Sigmoid colon (tissue), 7 donors: ENCODE data around the gene PAIP2B. TPM values are rescaled to one million over a fixed set of nuclear protein-coding genes. Genes with fewer than 3 reads are reported as not detected.

Experiments
- DNase-seq: peaks from one replicate; pipeline ENCODE4 v3.0.0-alpha.2; 2019
- H3K27ac ChIP-seq, 4 donors: fragments of 200-600 bp; sonication (generic); one replicate each; pipeline ENCODE4 v1.5.1; 2016 to 2019; ENCODE audit warnings: mild to moderate bottlenecking in 1 of 4
- H3K27me3 ChIP-seq, 3 donors: fragments of 200-600 bp; sonication (generic); one replicate each; pipeline ENCODE4 v1.5.1; 2019; ENCODE audit warnings: mild to moderate bottlenecking in 1 of 3
- H3K36me3 ChIP-seq, 4 donors: fragments of 200-600 bp; sonication (generic); one replicate each; pipeline ENCODE4 v1.5.1; 2016 to 2019
- H3K4me1 ChIP-seq, 4 donors: fragments of 200-600 bp; sonication (generic); one replicate each; pipeline ENCODE4 v1.5.1; 2017 to 2019
- H3K4me3 ChIP-seq, 4 donors: fragments of 200-600 bp; sonication (generic); one replicate each; pipeline ENCODE4 v1.5.1; 2017 to 2019; ENCODE audit warnings: mild to moderate bottlenecking in 2 of 4, moderate library complexity in 1 of 4
- H3K9me3 ChIP-seq, 4 donors: fragments of 200-600 bp in 3 of 4; sonication (generic) in 3 of 4; one replicate each; pipeline versions ENCODE4 v1.5.1 to v1.6.1; 2013 to 2019
- CTCF ChIP-seq, 4 experiments: fragments of 450-650 bp in 3 of 4; fragments of 200-600 bp in 1 of 4; IDR thresholded peaks; one replicate each; pipeline ENCODE4 v1.5.1; 2016 to 2019; ENCODE audit warnings: antibody characterized with exemption in 4 of 4, mild to moderate bottlenecking in 3 of 4, moderate library complexity in 2 of 4
- EP300 ChIP-seq, 4 donors: sonication (generic); formaldehyde crosslinking; IDR thresholded peaks; one replicate each; pipeline ENCODE4 v1.6.1; 2017; ENCODE audit warnings: antibody characterized with exemption in 4 of 4
- POLR2A ChIP-seq, 2 donors: fragments of 450-650 bp; IDR thresholded peaks; one replicate each; pipeline ENCODE4 v1.6.1; 2016; ENCODE audit warnings: antibody characterized with exemption in 2 of 2, mild to moderate bottlenecking in 2 of 2, moderate library complexity in 2 of 2
- POLR2AphosphoS5 ChIP-seq, 4 donors: sonication (generic); formaldehyde crosslinking; IDR thresholded peaks; one replicate each; pipeline ENCODE4 v1.6.1; 2017; ENCODE audit warnings: antibody characterized with exemption in 4 of 4
- WGBS, 2 donors: extraction: QIAGEN DNeasy Blood & Tissue Kit; methylation state at CpG; one replicate each; pipeline ENCODE4 v1.1.7; 2013; 5-methylcytosine and 5-hydroxymethylcytosine counted together
- intact Hi-C: fragments of 100-400 bp; cut with DNase I; formaldehyde crosslinking; loops from one replicate; pipeline ENCODE4 v1.15.1; 2023
- polyA plus RNA-seq, 3 donors: library from polyadenylated mRNA; stranded (reverse); fragments of 200-250 nt; gene quantifications; one replicate each; pipeline ENCODE4 v1.2.3, GENCODE V29; 2013
- total RNA-seq, 4 donors: library from RNA; depleted of rRNA; stranded (reverse); fragments of >200 nt; gene quantifications; one replicate each; pipeline ENCODE4 v1.1.0, GENCODE V29; 2016
- donor health status: healthy with polysubstance abuse.
- donor health status: Bipolar disorder and iron deficiency.
- donor health status: healthy.

The PAIP2B gene
- total and polyA plus RNA-seq, 7 donors: 1.2 to 13.2 (median 8.0) TPM

GRCh38 chr2:71153585-71154224 is 73.2 kb downstream of the PAIP2B start:
- Histone ChIP-seq H3K4me1 (peaks cover 0 to 20% (median 13%) of the 10 kb centered on the region in 4 donors), H3K4me3 (no peak overlapping the region), H3K27me3 (no peaks in the 10 kb centered on the region), H3K27ac (no peak overlapping the region), H3K36me3 (peaks cover 7 to 21% (median 14%) of the 10 kb centered on the region in 4 donors), H3K9me3 (no peaks in the 10 kb centered on the region)
- no peak for DNase-seq
- TF ChIP-seq POLR2AphosphoS5 (IDR thresholded peaks at IDR 0.05): no peak
- no peak for TF ChIP-seq POLR2A (IDR thresholded peaks at IDR 0.05)
- no peak for TF ChIP-seq CTCF (IDR thresholded peaks at IDR 0.05)
- TF ChIP-seq EP300 (IDR thresholded peaks at IDR 0.05): no peak
- 76% methylated on average over 11 of the region's 11 CpGs for WGBS, 2 donors
- intact Hi-C loops: no loop called here

GRCh38 chr2:71151620-71152019 is 75.3 kb downstream of the PAIP2B start:
- 42 to 95% methylated on average over 1 of the region's 1 CpG for WGBS, 2 donors
- intact Hi-C loops: no loop called here

GRCh38 chr2:71150082-71150816 is 76.7 kb downstream of the PAIP2B start:
- WGBS, 2 donors: 67 to 72% methylated on average over 3 of the region's 3 CpGs
- Histone ChIP-seq H3K27ac (no peak overlapping the region), H3K4me3 (no peak overlapping the region), H3K27me3 (no peaks in the 10 kb centered on the region), H3K4me1 (peaks cover 0 to 9% (median 0%) of the 10 kb centered on the region in 4 donors), H3K36me3 (peaks cover 19 to 56% (median 38%) of the 10 kb centered on the region in 4 donors), H3K9me3 (no peaks in the 10 kb centered on the region)
- no peak for TF ChIP-seq POLR2AphosphoS5 (IDR thresholded peaks at IDR 0.05)
- TF ChIP-seq CTCF (IDR thresholded peaks at IDR 0.05): no peak
- TF ChIP-seq POLR2A (IDR thresholded peaks at IDR 0.05): no peak
- TF ChIP-seq EP300 (IDR thresholded peaks at IDR 0.05): no peak
- DNase-seq: no peak
- intact Hi-C loops: no loop called here

More at GRCh38 chr2:71151620-71152019, 75.3 kb downstream of the PAIP2B start:
- H3K36me3 ChIP-seq: peaks cover 18 to 42% (median 28%) of the 10 kb centered on the region in 4 donors
- no peaks in the 10 kb centered on the region for H3K27me3 ChIP-seq
- peaks cover 0 to 9% (median 2%) of the 10 kb centered on the region in 4 donors for H3K4me1 ChIP-seq
- no peaks in the 10 kb centered on the region for H3K9me3 ChIP-seq
- TF ChIP-seq POLR2A (IDR thresholded peaks at IDR 0.05): no peak
- TF ChIP-seq CTCF (IDR thresholded peaks at IDR 0.05): no peak
- no peak for TF ChIP-seq EP300 (IDR thresholded peaks at IDR 0.05)
- no peak for TF ChIP-seq POLR2AphosphoS5 (IDR thresholded peaks at IDR 0.05)
- H3K4me3 ChIP-seq: no peak overlapping the region
- H3K27ac ChIP-seq: no peak overlapping the region
- DNase-seq: no peak

- Histone ChIP-seq H3K36me3 (peaks cover 27 to 72% (median 53%) of the 10 kb centered on the region in 4 donors), H3K4me3 (no peak overlapping the region), H3K27ac (no peak overlapping the region), H3K9me3 (no peaks in the 10 kb centered on the region), H3K4me1 (peaks cover 0 to 9% (median 0%) of the 10 kb centered on the region in 4 donors), H3K27me3 (no peaks in the 10 kb centered on the region)
- intact Hi-C loops: no loop called here
- TF ChIP-seq CTCF (IDR thresholded peaks at IDR 0.05): no peak
- TF ChIP-seq POLR2A (IDR thresholded peaks at IDR 0.05): no peak
- no peak for TF ChIP-seq EP300 (IDR thresholded peaks at IDR 0.05)
- TF ChIP-seq POLR2AphosphoS5 (IDR thresholded peaks at IDR 0.05): no peak
- 65 to 95% methylated on average over 2 of the region's 2 CpGs for WGBS, 2 donors
- DNase-seq: no peak
Measured at GRCh38 chr2:71148506-71149063, 78.3 kb downstream of the PAIP2B start.
